HEK293T (cell line): ENCODE data around the gene HPS1.

ENCODE experiments used
- BHLHE40 ChIP-seq: fragments of 450-650 bp; IDR thresholded peaks from 2 replicates; pipeline ENCODE4 v1.6.1; 2016; ENCODE audit warnings: mild to moderate bottlenecking, moderate library complexity, borderline replicate concordance
- ELF4 ChIP-seq: fragments of 450-650 bp; IDR thresholded peaks from 2 replicates; pipeline ENCODE4 v1.6.1; 2017; ENCODE audit warnings: antibody characterized with exemption
- FOXA1 ChIP-seq: fragments of 450-650 bp; IDR thresholded peaks from 2 replicates; pipeline ENCODE4 v1.6.1; 2016; ENCODE audit warnings: mild to moderate bottlenecking
- FOXM1 ChIP-seq: fragments of 450-650 bp; IDR thresholded peaks from 2 replicates; pipeline ENCODE4 v1.6.1; 2017; ENCODE audit warnings: mild to moderate bottlenecking, borderline replicate concordance
- PKNOX1 ChIP-seq: fragments of 450-650 bp; IDR thresholded peaks from 2 replicates; pipeline ENCODE4 v1.6.1; 2016
- SP1 ChIP-seq: fragments of 450-650 bp; IDR thresholded peaks from 2 replicates; pipeline ENCODE4 v1.6.1; 2017
- ZNF384 ChIP-seq: fragments of 450-650 bp; IDR thresholded peaks from 2 replicates; pipeline ENCODE4 v1.6.1; 2016

- TF ChIP-seq FOXM1 (no peak), ELF4 (no peak), ZNF384 (no peak), FOXA1 (no peak), SP1 (no peak), BHLHE40 (no peak), PKNOX1 (no peak)
These were observed 24.6 kb downstream of the HPS1 start for GRCh38 chr10:98422182-98422581.
